Gastrocnemius medialis (tissue), 4 donors: ENCODE results near the gene PPP1R14C. TPM values are rescaled to one million over a fixed set of nuclear protein-coding genes. Genes with fewer than 3 reads are reported as not detected.

ENCODE experiments used
- ATAC-seq, 2 donors: fragments of 150-250 bp; one replicate each; pipeline ENCODE4 v1.9.1; 2016
- DNase-seq, 2 donors: peaks; one replicate each; pipeline ENCODE4 v3.0.0-alpha.2; 2019
- H3K27ac ChIP-seq, 4 donors: fragments of 200-600 bp; sonication (generic); 1 replicate in 1 of 4; 2 replicates in 3 of 4; pipeline ENCODE4 v1.5.1; 2016 to 2018; ENCODE audit warnings: mild to moderate bottlenecking in 2 of 4, moderate library complexity in 1 of 4
- H3K27me3 ChIP-seq, 3 donors: fragments of 200-600 bp; sonication (generic) in 2 of 3; 1 replicate in 1 of 3; 2 replicates in 2 of 3; pipeline versions ENCODE4 v1.5.1 to v1.6.0; 2016 to 2019; ENCODE audit warnings: mild to moderate bottlenecking in 1 of 3, moderate library complexity in 1 of 3
- H3K36me3 ChIP-seq, 2 donors: fragments of 200-600 bp; sonication (generic) in 1 of 2; one replicate each; pipeline ENCODE4 v1.5.1; 2017 to 2018
- H3K4me1 ChIP-seq, 2 donors: fragments of 200-600 bp; sonication (generic) in 1 of 2; one replicate each; pipeline ENCODE4 v1.5.1; 2016 to 2017; ENCODE audit warnings: mild to moderate bottlenecking in 2 of 2
- H3K4me3 ChIP-seq, 4 donors: fragments of 200-600 bp; sonication (generic) in 3 of 4; 1 replicate in 1 of 4; 2 replicates in 3 of 4; pipeline ENCODE4 v1.5.1; 2016 to 2019; ENCODE audit warnings: mild to moderate bottlenecking in 2 of 4
- H3K9me3 ChIP-seq, 3 donors: fragments of 200-600 bp; sonication (generic) in 2 of 3; 1 replicate in 1 of 3; 2 replicates in 2 of 3; pipeline ENCODE4 v1.5.1; 2016 to 2019
- POLR2A ChIP-seq, 2 donors: fragments of 450-650 bp; IDR thresholded peaks; one replicate each; pipeline ENCODE4 v1.6.1; 2017; ENCODE audit warnings: antibody characterized with exemption in 2 of 2, mild to moderate bottlenecking in 2 of 2, moderate library complexity in 2 of 2
- in situ Hi-C, 4 donors: fragments of 200-750 bp; cut with MboI; loops; one replicate each; pipeline versions ENCODE4 v1.15.0 to v1.8.0; 2017; ENCODE audit warnings: low sequenced_read_pairs in 4 of 4
- intact Hi-C: fragments of 100-400 bp; cut with DNase I; formaldehyde crosslinking; loops from one replicate; pipeline ENCODE4 v1.15.1; 2023; ENCODE audit warnings: low total_unique reads
- total RNA-seq, 4 donors: library from RNA; depleted of rRNA; stranded (reverse); fragments of >200 nt; gene quantifications; one replicate each; pipeline versions ENCODE4 v1.1.0 to v1.2.3, GENCODE V29; 2016
- TF ChIP-seq, protein P1 (sequence below), 5 experiments: fragments of 450-650 bp in 3 of 5; fragments of 200-600 bp in 2 of 5; sonication (generic) in 2 of 5; IDR thresholded peaks in 4 of 5; conservative IDR thresholded peaks in 1 of 5; 1 replicate in 4 of 5; 2 replicates in 1 of 5; pipeline ENCODE4 v1.5.1; 2016 to 2019; ENCODE audit warnings: antibody characterized with exemption in 5 of 5, mild to moderate bottlenecking in 3 of 5, moderate library complexity in 3 of 5

The PPP1R14C gene
- total RNA-seq, 4 donors from 2014 or later = 14.9 to 37.0 (median 21.7) TPM

- DNase-seq (no peak), ATAC-seq (no peak)
- TF ChIP-seq POLR2A (IDR thresholded peaks at IDR 0.05) = no peak
- TF ChIP-seq, protein P1, sequence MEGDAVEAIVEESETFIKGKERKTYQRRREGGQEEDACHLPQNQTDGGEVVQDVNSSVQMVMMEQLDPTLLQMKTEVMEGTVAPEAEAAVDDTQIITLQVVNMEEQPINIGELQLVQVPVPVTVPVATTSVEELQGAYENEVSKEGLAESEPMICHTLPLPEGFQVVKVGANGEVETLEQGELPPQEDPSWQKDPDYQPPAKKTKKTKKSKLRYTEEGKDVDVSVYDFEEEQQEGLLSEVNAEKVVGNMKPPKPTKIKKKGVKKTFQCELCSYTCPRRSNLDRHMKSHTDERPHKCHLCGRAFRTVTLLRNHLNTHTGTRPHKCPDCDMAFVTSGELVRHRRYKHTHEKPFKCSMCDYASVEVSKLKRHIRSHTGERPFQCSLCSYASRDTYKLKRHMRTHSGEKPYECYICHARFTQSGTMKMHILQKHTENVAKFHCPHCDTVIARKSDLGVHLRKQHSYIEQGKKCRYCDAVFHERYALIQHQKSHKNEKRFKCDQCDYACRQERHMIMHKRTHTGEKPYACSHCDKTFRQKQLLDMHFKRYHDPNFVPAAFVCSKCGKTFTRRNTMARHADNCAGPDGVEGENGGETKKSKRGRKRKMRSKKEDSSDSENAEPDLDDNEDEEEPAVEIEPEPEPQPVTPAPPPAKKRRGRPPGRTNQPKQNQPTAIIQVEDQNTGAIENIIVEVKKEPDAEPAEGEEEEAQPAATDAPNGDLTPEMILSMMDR (IDR thresholded peaks at IDR 0.05 in 4 of 5, conservative IDR thresholded peaks at IDR 0.05 in 1 of 5) = no peak
- H3K27me3 ChIP-seq = no peaks in the 10 kb centered on the region
- H3K27ac ChIP-seq = no peak overlapping the region
- H3K4me1 ChIP-seq = no peaks in the 10 kb centered on the region
- intact Hi-C loops (no loop called here), in situ Hi-C loops (loop anchor here in 1 of 4 donors (25.0 kb wide), 1 partner anchor 712 kb away; no protein-coding TSS in a partner anchor)
- H3K4me3 ChIP-seq = no peak overlapping the region
- no peaks in the 10 kb centered on the region for H3K36me3 ChIP-seq
- no peaks in the 10 kb centered on the region for H3K9me3 ChIP-seq
Observed at GRCh38 chr6:150099953-150100352, 42.9 kb upstream of the PPP1R14C start.

DNA sequence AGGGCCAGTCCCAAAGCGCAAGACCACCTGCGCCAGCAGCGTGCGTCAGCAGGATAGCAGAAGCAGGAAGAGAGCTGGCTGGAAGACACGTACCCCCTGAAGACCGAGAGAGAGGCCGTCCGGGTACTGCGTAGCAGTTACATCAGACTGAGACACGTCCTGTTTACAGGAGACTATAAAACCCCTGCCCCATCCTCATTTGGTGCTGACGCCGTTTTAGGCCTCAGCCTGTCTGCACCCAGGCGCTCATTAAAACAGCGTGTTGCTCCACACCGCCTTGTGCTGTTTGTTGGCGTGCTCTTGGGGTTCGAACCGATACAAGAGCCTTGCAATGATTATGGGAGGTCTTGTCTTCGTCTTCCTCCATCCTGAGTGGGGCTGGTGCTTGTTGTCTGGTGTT lies 42.1 kb upstream of the PPP1R14C start:
- in situ Hi-C loops (no loop called here), intact Hi-C loops (no loop called here)
- TF ChIP-seq POLR2A (IDR thresholded peaks at IDR 0.05) = no peak
- TF ChIP-seq, protein P1 (IDR thresholded peaks at IDR 0.05 in 4 of 5, conservative IDR thresholded peaks at IDR 0.05 in 1 of 5) = no peak
- H3K27me3 ChIP-seq = no peaks in the 10 kb centered on the region
- H3K36me3 ChIP-seq = no peaks in the 10 kb centered on the region
- no peak overlapping the region for H3K27ac ChIP-seq
- H3K9me3 ChIP-seq = no peaks in the 10 kb centered on the region
- ATAC-seq (no peak), DNase-seq (no peak)
- H3K4me1 ChIP-seq = no peaks in the 10 kb centered on the region
- H3K4me3 ChIP-seq = no peak overlapping the region

- DNase-seq (no peak), ATAC-seq (no peak)
- intact Hi-C loops = no loop called here
- Histone ChIP-seq H3K4me3 (no peak overlapping the region), H3K4me1 (no peaks in the 10 kb centered on the region), H3K27me3 (no peaks in the 10 kb centered on the region), H3K36me3 (no peaks in the 10 kb centered on the region), H3K27ac (no peak overlapping the region), H3K9me3 (no peaks in the 10 kb centered on the region)
- in situ Hi-C loops = no loop called here
- no peak for TF ChIP-seq POLR2A (IDR thresholded peaks at IDR 0.05)
- TF ChIP-seq, protein P1 (IDR thresholded peaks at IDR 0.05 in 4 of 5, conservative IDR thresholded peaks at IDR 0.05 in 1 of 5) = no peak
Observed at GRCh38 chr6:150102750-150103270, 40.0 kb upstream of the PPP1R14C start.

- Histone ChIP-seq H3K27ac (no peak overlapping the region), H3K4me1 (no peaks in the 10 kb centered on the region), H3K9me3 (no peaks in the 10 kb centered on the region), H3K27me3 (no peaks in the 10 kb centered on the region), H3K4me3 (no peak overlapping the region), H3K36me3 (no peaks in the 10 kb centered on the region)
- DNase-seq (no peak), ATAC-seq (no peak)
- intact Hi-C loops = no loop called here
- TF ChIP-seq, protein P1 (IDR thresholded peaks at IDR 0.05 in 4 of 5, conservative IDR thresholded peaks at IDR 0.05 in 1 of 5) = no peak
- no peak for TF ChIP-seq POLR2A (IDR thresholded peaks at IDR 0.05)
- in situ Hi-C loops = no loop called here
Observed at GRCh38 chr6:150112233-150112632, 30.6 kb upstream of the PPP1R14C start.

DNA sequence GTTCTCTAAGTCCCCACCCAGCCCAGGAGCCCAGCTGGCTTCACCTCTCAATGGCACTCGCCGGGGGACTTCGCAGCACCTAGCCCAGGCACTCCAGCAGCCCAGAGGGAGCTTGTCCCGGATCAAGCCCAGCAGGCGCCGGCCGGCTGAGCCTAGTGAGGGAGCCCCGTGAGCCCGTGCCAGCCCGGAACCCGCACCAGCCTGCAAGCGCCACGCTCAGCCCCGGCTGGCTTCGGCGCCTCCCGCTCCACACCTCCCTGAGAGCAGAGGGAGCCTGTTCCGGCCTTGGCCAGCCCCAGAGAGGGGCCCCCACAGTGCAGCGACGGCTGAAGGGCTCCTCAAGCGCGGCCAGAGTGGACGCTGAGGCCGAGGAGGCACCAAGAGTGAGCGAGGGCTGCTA lies 27.1 kb upstream of the PPP1R14C start:
- no peak for DNase-seq
- H3K4me1 ChIP-seq = no peaks in the 10 kb centered on the region
- intact Hi-C loops (no loop called here), in situ Hi-C loops (no loop called here)
- TF ChIP-seq, protein P1 (IDR thresholded peaks at IDR 0.05 in 4 of 5, conservative IDR thresholded peaks at IDR 0.05 in 1 of 5) = no peak
- TF ChIP-seq POLR2A (IDR thresholded peaks at IDR 0.05) = no peak
- no peak for ATAC-seq
- no peaks in the 10 kb centered on the region for H3K36me3 ChIP-seq
- H3K4me3 ChIP-seq = no peak overlapping the region
- no peaks in the 10 kb centered on the region for H3K27me3 ChIP-seq
- H3K9me3 ChIP-seq = no peaks in the 10 kb centered on the region
- no peak overlapping the region for H3K27ac ChIP-seq
